BE2C (cell line): ENCODE data around the gene MTMR2.

Experiments used
- DNase-seq: peaks from one replicate; pipeline ENCODE4 v3.0.0-alpha.2; 2020
- H3K27me3 ChIP-seq: fragments of 250-450 bp; sonication (Bioruptor Pico); 2 replicates; pipeline ENCODE4 v1.5.1; 2020; ENCODE audit warnings: mild to moderate bottlenecking
- H3K36me3 ChIP-seq: fragments of 250-450 bp; sonication (Bioruptor Pico); 2 replicates; pipeline ENCODE4 v1.5.1; 2020; ENCODE audit warnings: mild to moderate bottlenecking
- H3K4me1 ChIP-seq: fragments of 250-450 bp; sonication (Bioruptor Pico); 2 replicates; pipeline ENCODE4 v1.5.1; 2020
- H3K4me3 ChIP-seq: 2 replicates; pipeline ENCODE4 v1.5.1; 2011; ENCODE audit warnings: low read depth, low read length
- H3K9me3 ChIP-seq: fragments of 250-450 bp; sonication (Bioruptor Pico); 2 replicates; pipeline ENCODE4 v1.5.1; 2020
- TF ChIP-seq, protein P1 (sequence below): IDR thresholded peaks from 2 replicates; pipeline ENCODE4 v1.5.1; 2012; ENCODE audit warnings: mild to moderate bottlenecking, low read depth, low read length

The MTMR2 gene

GRCh38 chr11:95948637-95949036 is 24.7 kb upstream of the MTMR2 start:
- no peaks in the 10 kb centered on the region; the same call in 1 of the 2 replicates for H3K9me3 ChIP-seq
- H3K36me3 ChIP-seq, result no peaks in the 10 kb centered on the region
- no peaks in the 10 kb centered on the region for H3K4me1 ChIP-seq
- DNase-seq, result no peak
- TF ChIP-seq, protein P1, sequence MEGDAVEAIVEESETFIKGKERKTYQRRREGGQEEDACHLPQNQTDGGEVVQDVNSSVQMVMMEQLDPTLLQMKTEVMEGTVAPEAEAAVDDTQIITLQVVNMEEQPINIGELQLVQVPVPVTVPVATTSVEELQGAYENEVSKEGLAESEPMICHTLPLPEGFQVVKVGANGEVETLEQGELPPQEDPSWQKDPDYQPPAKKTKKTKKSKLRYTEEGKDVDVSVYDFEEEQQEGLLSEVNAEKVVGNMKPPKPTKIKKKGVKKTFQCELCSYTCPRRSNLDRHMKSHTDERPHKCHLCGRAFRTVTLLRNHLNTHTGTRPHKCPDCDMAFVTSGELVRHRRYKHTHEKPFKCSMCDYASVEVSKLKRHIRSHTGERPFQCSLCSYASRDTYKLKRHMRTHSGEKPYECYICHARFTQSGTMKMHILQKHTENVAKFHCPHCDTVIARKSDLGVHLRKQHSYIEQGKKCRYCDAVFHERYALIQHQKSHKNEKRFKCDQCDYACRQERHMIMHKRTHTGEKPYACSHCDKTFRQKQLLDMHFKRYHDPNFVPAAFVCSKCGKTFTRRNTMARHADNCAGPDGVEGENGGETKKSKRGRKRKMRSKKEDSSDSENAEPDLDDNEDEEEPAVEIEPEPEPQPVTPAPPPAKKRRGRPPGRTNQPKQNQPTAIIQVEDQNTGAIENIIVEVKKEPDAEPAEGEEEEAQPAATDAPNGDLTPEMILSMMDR, result no peak
- no peaks in the 10 kb centered on the region for H3K27me3 ChIP-seq
- no peak overlapping the region for H3K4me3 ChIP-seq

- no peak for DNase-seq
- no peaks in the 10 kb centered on the region for H3K36me3 ChIP-seq
- no peaks in the 10 kb centered on the region; the same call in 1 of the 2 replicates for H3K9me3 ChIP-seq
- no peaks in the 10 kb centered on the region for H3K27me3 ChIP-seq
- H3K4me3 ChIP-seq, result no peak overlapping the region
- TF ChIP-seq, protein P1, result no peak
- no peaks in the 10 kb centered on the region; the same call in 1 of the 2 replicates for H3K4me1 ChIP-seq
These were observed 20.7 kb upstream of the MTMR2 start for GRCh38 chr11:95944623-95945022.

- DNase-seq, result no peak
- H3K9me3 ChIP-seq, result no peaks in the 10 kb centered on the region; the same call in 1 of the 2 replicates
- H3K36me3 ChIP-seq, result no peaks in the 10 kb centered on the region
- H3K4me3 ChIP-seq, result no peak overlapping the region
- H3K4me1 ChIP-seq, result no peaks in the 10 kb centered on the region; the same call in 1 of the 2 replicates
- TF ChIP-seq, protein P1, result no peak
- no peaks in the 10 kb centered on the region for H3K27me3 ChIP-seq
These were observed 19.6 kb upstream of the MTMR2 start for GRCh38 chr11:95943546-95943945.

- no peak overlapping the region for H3K4me3 ChIP-seq
- H3K27me3 ChIP-seq, result no peaks in the 10 kb centered on the region
- DNase-seq, result no peak
- H3K9me3 ChIP-seq, result no peaks in the 10 kb centered on the region
- H3K4me1 ChIP-seq, result no peaks in the 10 kb centered on the region; the same call in 1 of the 2 replicates
- TF ChIP-seq, protein P1, result no peak
- no peaks in the 10 kb centered on the region for H3K36me3 ChIP-seq
These were observed 15.2 kb upstream of the MTMR2 start for GRCh38 chr11:95939091-95939490.

GRCh38 chr11:95937358-95937757 is 13.5 kb upstream of the MTMR2 start:
- no peaks in the 10 kb centered on the region; the same call in 1 of the 2 replicates for H3K4me1 ChIP-seq
- H3K27me3 ChIP-seq, result no peaks in the 10 kb centered on the region
- no peaks in the 10 kb centered on the region for H3K36me3 ChIP-seq
- DNase-seq, result no peak
- TF ChIP-seq, protein P1, result no peak
- H3K4me3 ChIP-seq, result no peak overlapping the region
- H3K9me3 ChIP-seq, result no peaks in the 10 kb centered on the region

DNA sequence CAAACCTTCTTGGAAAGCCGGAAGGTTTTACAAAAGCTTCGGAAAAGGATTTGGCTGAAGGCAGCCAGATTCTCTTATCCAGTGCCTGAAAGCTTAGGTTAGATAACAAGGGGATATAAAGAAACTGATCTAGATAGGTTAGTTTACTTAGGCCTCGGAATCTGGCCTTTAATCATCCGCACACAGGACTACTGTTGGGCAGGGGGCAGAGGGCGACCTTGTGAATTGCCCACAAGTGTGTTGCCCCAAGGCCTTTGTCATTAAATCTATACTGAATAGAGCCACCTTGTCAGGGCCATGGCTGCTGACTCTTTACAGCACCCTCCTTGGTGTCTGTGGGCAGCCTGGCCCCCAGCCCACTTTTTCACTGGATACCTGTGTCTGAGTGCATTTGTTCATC is 9.7 kb upstream of the MTMR2 start:
- Histone ChIP-seq H3K36me3 (no peaks in the 10 kb centered on the region), H3K9me3 (no peaks in the 10 kb centered on the region), H3K27me3 (no peaks in the 10 kb centered on the region), H3K4me1 (no peaks in the 10 kb centered on the region), H3K4me3 (no peak overlapping the region)
- no peak for DNase-seq
- TF ChIP-seq, protein P1, result no peak
